Measurements from ENCODE around the gene FKBP14.

The FKBP14 gene

GRCh38 chr7:30032310-30033125 lies 6.0 kb upstream of the FKBP14 start:
- H3K4me3 ChIP-seq (ENCODE audit: low read depth in 1 of 2, low read length in 2 of 2) = no peak overlapping the region
- peaks cover 0 to 24% of the 10 kb centered on the region in 2 donors for H3K4me1 ChIP-seq (ENCODE audit: control insufficient read depth in 1 of 2, insufficient read depth in 2 of 2, low read length in 2 of 2)
- no peak overlapping the region for H3K27ac ChIP-seq (ENCODE audit: low read length)
- H3K27me3 ChIP-seq (ENCODE audit: low read depth, low read length) = no peaks in the 10 kb centered on the region
- H3K9me3 ChIP-seq (ENCODE audit: control insufficient read depth in 1 of 2, low read length in 2 of 2) = no peaks in the 10 kb centered on the region
- no peaks in the 10 kb centered on the region for H3K36me3 ChIP-seq (ENCODE audit: control insufficient read depth in 1 of 2, insufficient read depth in 2 of 2, low read length in 2 of 2)

- H3K4me1 ChIP-seq (ENCODE audit: control insufficient read depth in 1 of 2, insufficient read depth in 2 of 2, low read length in 2 of 2) = peaks cover 10 to 38% of the 10 kb centered on the region in 2 donors
- H3K4me3 ChIP-seq (ENCODE audit: low read depth in 1 of 2, low read length in 2 of 2) = peak overlapping the region; percentile 92 to 97
- no peaks in the 10 kb centered on the region for H3K9me3 ChIP-seq (ENCODE audit: control insufficient read depth in 1 of 2, low read length in 2 of 2)
- H3K27me3 ChIP-seq (ENCODE audit: low read depth, low read length) = no peaks in the 10 kb centered on the region
- H3K27ac ChIP-seq (ENCODE audit: low read length) = peak overlapping the region; percentile 8
- H3K36me3 ChIP-seq (ENCODE audit: control insufficient read depth in 1 of 2, insufficient read depth in 2 of 2, low read length in 2 of 2) = no peaks in the 10 kb centered on the region
These were observed 3.2 kb upstream of the FKBP14 start for GRCh38 chr7:30029696-30030095.

- peak overlapping the region; percentile 88 for H3K27ac ChIP-seq (ENCODE audit: low read length)
- H3K36me3 ChIP-seq (ENCODE audit: control insufficient read depth in 1 of 2, insufficient read depth in 2 of 2, low read length in 2 of 2) = no peaks in the 10 kb centered on the region
- H3K4me3 ChIP-seq (ENCODE audit: low read depth in 1 of 2, low read length in 2 of 2) = peak overlapping the region; percentile 92 to 97
- H3K4me1 ChIP-seq (ENCODE audit: control insufficient read depth in 1 of 2, insufficient read depth in 2 of 2, low read length in 2 of 2) = peaks cover 10 to 40% of the 10 kb centered on the region in 2 donors
- H3K27me3 ChIP-seq (ENCODE audit: low read depth, low read length) = no peaks in the 10 kb centered on the region
- H3K9me3 ChIP-seq (ENCODE audit: control insufficient read depth in 1 of 2, low read length in 2 of 2) = no peaks in the 10 kb centered on the region
These were observed 2.5 kb upstream of the FKBP14 start for GRCh38 chr7:30028749-30029635.

DNA sequence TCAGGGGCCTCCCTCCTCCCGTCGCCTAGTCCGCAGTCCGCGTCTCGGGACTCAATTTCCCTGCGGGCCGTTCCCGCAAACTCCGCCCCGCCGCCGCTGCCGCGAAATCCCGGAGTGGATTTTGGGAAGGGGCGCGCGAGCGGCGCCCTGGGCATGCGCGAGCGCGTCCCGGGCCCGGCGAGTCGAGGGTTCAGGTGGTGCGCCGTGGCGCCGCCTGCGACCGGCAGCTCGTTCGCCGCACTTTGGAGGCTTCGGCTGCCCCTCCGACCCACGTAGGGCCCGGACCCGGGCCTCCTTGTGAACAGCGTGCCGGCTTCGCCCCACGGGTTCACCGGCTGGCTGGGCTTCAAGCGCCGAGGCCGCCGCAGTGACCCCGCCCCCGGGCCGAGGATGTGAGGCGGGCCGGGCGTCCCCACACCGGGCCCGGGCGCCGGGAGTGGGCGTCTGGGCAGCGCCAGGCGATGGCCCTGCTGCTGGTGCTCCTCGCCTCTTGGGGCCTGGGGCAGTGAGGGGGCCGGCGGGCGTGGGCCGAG lies 1.8 kb upstream of the FKBP14 start, which contains the start of gene PLEKHA8:
Gene PLEKHA8, plus strand, starts transcription at position 197 of the 533 bp plus-strand sequence. CDS start 351 bp downstream, outside the sequence.
- H3K36me3 ChIP-seq (ENCODE audit: control insufficient read depth in 1 of 2, insufficient read depth in 2 of 2, low read length in 2 of 2) = no peaks in the 10 kb centered on the region
- peak within 1 kb of the TSS; percentile 92 to 97 for H3K4me3 ChIP-seq (ENCODE audit: low read depth in 1 of 2, low read length in 2 of 2)
- H3K27ac ChIP-seq (ENCODE audit: low read length) = peak within 1 kb of the TSS; percentile 88
- no peaks in the 10 kb centered on the region for H3K9me3 ChIP-seq (ENCODE audit: control insufficient read depth in 1 of 2, low read length in 2 of 2)
- no peaks in the 10 kb centered on the region for H3K27me3 ChIP-seq (ENCODE audit: low read depth, low read length)
- peaks cover 10 to 40% of the 10 kb centered on the region in 2 donors for H3K4me1 ChIP-seq (ENCODE audit: control insufficient read depth in 1 of 2, insufficient read depth in 2 of 2, low read length in 2 of 2)

- Histone ChIP-seq H3K4me1 (ENCODE audit: control insufficient read depth in 1 of 2, insufficient read depth in 2 of 2, low read length in 2 of 2) (peaks cover 10 to 38% of the 10 kb centered on the region in 2 donors), H3K4me3 (ENCODE audit: low read depth in 1 of 2, low read length in 2 of 2) (peak overlapping the region; percentile 92 to 97), H3K27me3 (ENCODE audit: low read depth, low read length) (no peaks in the 10 kb centered on the region)
These were observed 1.3 kb upstream of the FKBP14 start for GRCh38 chr7:30027740-30028215.

GRCh38 chr7:30027065-30027456 lies 559 bp upstream of the FKBP14 start:
- Histone ChIP-seq H3K4me1 (ENCODE audit: control insufficient read depth in 1 of 2, insufficient read depth in 2 of 2, low read length in 2 of 2) (peaks cover 10 to 33% of the 10 kb centered on the region in 2 donors), H3K36me3 (ENCODE audit: control insufficient read depth in 1 of 2, insufficient read depth in 2 of 2, low read length in 2 of 2) (no peaks in the 10 kb centered on the region), H3K27ac (ENCODE audit: low read length) (peak overlapping the region; percentile 88), H3K27me3 (ENCODE audit: low read depth, low read length) (no peaks in the 10 kb centered on the region), H3K4me3 (ENCODE audit: low read depth in 1 of 2, low read length in 2 of 2) (peak overlapping the region; percentile 92 to 97), H3K9me3 (ENCODE audit: control insufficient read depth in 1 of 2, low read length in 2 of 2) (no peaks in the 10 kb centered on the region)

More at GRCh38 chr7:30027740-30028215, 1.3 kb upstream of the FKBP14 start:
- H3K36me3 ChIP-seq (ENCODE audit: control insufficient read depth in 1 of 2, insufficient read depth in 2 of 2, low read length in 2 of 2) = no peaks in the 10 kb centered on the region
- H3K27ac ChIP-seq (ENCODE audit: low read length) = peak overlapping the region; percentile 88
- H3K9me3 ChIP-seq (ENCODE audit: control insufficient read depth in 1 of 2, low read length in 2 of 2) = no peaks in the 10 kb centered on the region

DNA sequence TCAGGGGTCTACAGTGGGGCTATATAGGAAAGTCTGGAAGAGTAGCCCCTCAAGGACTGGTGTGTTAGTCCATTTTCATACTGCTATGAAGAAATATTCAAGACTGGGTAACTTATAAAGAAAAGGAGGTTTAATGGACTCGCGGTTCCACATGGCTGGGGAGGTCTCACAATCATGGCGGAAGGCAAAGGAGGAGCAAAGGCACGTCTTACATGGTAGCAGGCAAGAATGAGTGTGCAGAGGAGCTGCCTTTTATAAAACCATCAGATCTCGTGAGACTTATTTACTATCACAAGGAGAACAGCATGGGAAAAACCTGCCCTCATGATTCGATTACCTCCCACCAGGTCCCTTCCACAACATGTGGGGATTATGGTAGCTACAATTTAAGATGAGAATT lies 3.0 kb downstream of the FKBP14 start:
- Histone ChIP-seq H3K9me3 (ENCODE audit: control insufficient read depth in 1 of 2, low read length in 2 of 2) (no peaks in the 10 kb centered on the region), H3K27me3 (ENCODE audit: low read depth, low read length) (no peaks in the 10 kb centered on the region), H3K4me1 (ENCODE audit: control insufficient read depth in 1 of 2, insufficient read depth in 2 of 2, low read length in 2 of 2) (peaks cover 10 to 20% of the 10 kb centered on the region in 2 donors), H3K36me3 (ENCODE audit: control insufficient read depth in 1 of 2, insufficient read depth in 2 of 2, low read length in 2 of 2) (peaks cover 0 to under 1% of the 10 kb centered on the region in 2 donors), H3K4me3 (ENCODE audit: low read depth in 1 of 2, low read length in 2 of 2) (no peak overlapping the region), H3K27ac (ENCODE audit: low read length) (no peak overlapping the region)

DNA sequence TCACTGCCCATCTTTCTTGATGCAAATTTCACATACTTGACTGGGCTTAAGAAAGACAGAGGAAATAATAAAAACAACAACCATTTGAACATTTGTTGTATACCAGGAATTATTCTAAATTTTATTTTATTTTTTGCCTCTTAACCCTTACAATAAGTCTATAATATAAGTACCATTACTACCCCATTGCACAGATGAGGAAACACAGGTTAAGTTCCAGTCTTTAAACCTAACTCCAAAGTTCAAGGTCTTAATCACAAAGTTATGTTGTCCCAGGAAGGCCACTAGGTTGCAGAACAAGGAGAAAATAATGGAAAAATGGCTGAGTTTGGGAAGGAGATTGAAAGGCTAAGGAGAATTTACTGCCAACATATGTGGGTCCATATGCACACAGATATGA lies 3.5 kb downstream of the FKBP14 start:
- Histone ChIP-seq H3K27ac (ENCODE audit: low read length) (no peak overlapping the region), H3K27me3 (ENCODE audit: low read depth, low read length) (no peaks in the 10 kb centered on the region), H3K4me3 (ENCODE audit: low read depth in 1 of 2, low read length in 2 of 2) (no peak overlapping the region), H3K36me3 (ENCODE audit: control insufficient read depth in 1 of 2, insufficient read depth in 2 of 2, low read length in 2 of 2) (peaks cover 5 to 6% of the 10 kb centered on the region in 2 donors), H3K9me3 (ENCODE audit: control insufficient read depth in 1 of 2, low read length in 2 of 2) (no peaks in the 10 kb centered on the region), H3K4me1 (ENCODE audit: control insufficient read depth in 1 of 2, insufficient read depth in 2 of 2, low read length in 2 of 2) (peaks cover 10 to 20% of the 10 kb centered on the region in 2 donors)

DNA sequence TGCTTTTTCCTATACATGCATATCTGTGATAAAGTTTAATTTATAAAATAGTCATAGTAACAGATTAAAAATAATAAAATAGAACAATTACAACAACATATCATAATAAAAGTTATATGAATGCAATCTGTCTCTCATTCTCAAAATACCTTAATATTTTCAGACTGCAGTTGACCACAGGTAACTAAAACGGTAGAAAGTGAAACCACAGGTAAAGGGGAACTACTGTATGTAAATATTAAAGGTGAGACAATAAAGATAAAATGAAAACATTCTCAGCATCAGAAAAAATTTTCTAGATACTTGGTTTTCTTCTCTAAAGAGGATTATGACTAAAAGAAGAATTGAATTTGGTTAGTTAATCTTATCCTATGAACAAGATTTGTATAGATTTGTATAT lies 6.0 kb downstream of the FKBP14 start:
- Histone ChIP-seq H3K27me3 (ENCODE audit: low read depth, low read length) (no peaks in the 10 kb centered on the region), H3K27ac (ENCODE audit: low read length) (no peak overlapping the region), H3K9me3 (ENCODE audit: control insufficient read depth in 1 of 2, low read length in 2 of 2) (no peaks in the 10 kb centered on the region), H3K4me1 (ENCODE audit: control insufficient read depth in 1 of 2, insufficient read depth in 2 of 2, low read length in 2 of 2) (peaks cover 8 to 10% of the 10 kb centered on the region in 2 donors), H3K36me3 (ENCODE audit: control insufficient read depth in 1 of 2, insufficient read depth in 2 of 2, low read length in 2 of 2) (peaks cover 6% of the 10 kb centered on the region in 2 donors), H3K4me3 (ENCODE audit: low read depth in 1 of 2, low read length in 2 of 2) (no peak overlapping the region)

DNA sequence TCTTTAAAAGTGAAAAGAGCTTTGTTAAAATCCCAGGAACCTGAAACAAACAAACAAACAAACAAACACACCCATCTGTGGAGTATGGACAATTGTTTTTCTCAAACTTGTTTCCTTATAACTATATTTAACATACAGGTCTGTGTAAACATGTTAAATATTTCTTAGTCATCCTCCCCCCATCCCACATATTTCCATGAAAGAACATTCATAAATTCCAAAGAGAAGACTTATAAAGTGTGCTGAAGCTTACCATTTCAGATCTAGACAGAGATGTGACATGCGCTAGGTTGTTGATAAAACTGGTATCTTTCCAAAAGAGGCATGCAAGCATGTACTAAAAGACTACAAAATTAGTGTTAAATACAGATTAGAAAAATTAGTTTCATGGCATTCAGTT lies 6.5 kb downstream of the FKBP14 start:
- Histone ChIP-seq H3K36me3 (ENCODE audit: control insufficient read depth in 1 of 2, insufficient read depth in 2 of 2, low read length in 2 of 2) (peaks cover 6% of the 10 kb centered on the region in 2 donors), H3K4me1 (ENCODE audit: control insufficient read depth in 1 of 2, insufficient read depth in 2 of 2, low read length in 2 of 2) (peaks cover 3 to 5% of the 10 kb centered on the region in 2 donors), H3K9me3 (ENCODE audit: control insufficient read depth in 1 of 2, low read length in 2 of 2) (no peaks in the 10 kb centered on the region), H3K27ac (ENCODE audit: low read length) (no peak overlapping the region), H3K27me3 (ENCODE audit: low read depth, low read length) (no peaks in the 10 kb centered on the region), H3K4me3 (ENCODE audit: low read depth in 1 of 2, low read length in 2 of 2) (no peak overlapping the region)

GRCh38 chr7:30019387-30019786 lies 7.1 kb downstream of the FKBP14 start:
- Histone ChIP-seq H3K4me1 (ENCODE audit: control insufficient read depth in 1 of 2, insufficient read depth in 2 of 2, low read length in 2 of 2) (no peaks in the 10 kb centered on the region), H3K9me3 (ENCODE audit: control insufficient read depth in 1 of 2, low read length in 2 of 2) (no peaks in the 10 kb centered on the region), H3K4me3 (ENCODE audit: low read depth in 1 of 2, low read length in 2 of 2) (no peak overlapping the region), H3K27me3 (ENCODE audit: low read depth, low read length) (no peaks in the 10 kb centered on the region), H3K36me3 (ENCODE audit: control insufficient read depth in 1 of 2, insufficient read depth in 2 of 2, low read length in 2 of 2) (peaks cover 6% of the 10 kb centered on the region in 2 donors), H3K27ac (ENCODE audit: low read length) (no peak overlapping the region)

Measured in muscle layer of duodenum (tissue), 2 donors.